ENCODE results near the gene SERPINE2.

GRCh38 chr2:223943561-223944008, 95.5 kb downstream of the SERPINE2 start:
- TF ChIP-seq, protein P1, sequence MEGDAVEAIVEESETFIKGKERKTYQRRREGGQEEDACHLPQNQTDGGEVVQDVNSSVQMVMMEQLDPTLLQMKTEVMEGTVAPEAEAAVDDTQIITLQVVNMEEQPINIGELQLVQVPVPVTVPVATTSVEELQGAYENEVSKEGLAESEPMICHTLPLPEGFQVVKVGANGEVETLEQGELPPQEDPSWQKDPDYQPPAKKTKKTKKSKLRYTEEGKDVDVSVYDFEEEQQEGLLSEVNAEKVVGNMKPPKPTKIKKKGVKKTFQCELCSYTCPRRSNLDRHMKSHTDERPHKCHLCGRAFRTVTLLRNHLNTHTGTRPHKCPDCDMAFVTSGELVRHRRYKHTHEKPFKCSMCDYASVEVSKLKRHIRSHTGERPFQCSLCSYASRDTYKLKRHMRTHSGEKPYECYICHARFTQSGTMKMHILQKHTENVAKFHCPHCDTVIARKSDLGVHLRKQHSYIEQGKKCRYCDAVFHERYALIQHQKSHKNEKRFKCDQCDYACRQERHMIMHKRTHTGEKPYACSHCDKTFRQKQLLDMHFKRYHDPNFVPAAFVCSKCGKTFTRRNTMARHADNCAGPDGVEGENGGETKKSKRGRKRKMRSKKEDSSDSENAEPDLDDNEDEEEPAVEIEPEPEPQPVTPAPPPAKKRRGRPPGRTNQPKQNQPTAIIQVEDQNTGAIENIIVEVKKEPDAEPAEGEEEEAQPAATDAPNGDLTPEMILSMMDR (IDR thresholded peaks at IDR 0.05; ENCODE audit: low read depth, low read length, poor library complexity, severe bottlenecking), result no peak
- no peak for TF ChIP-seq EZH2phosphoT487 (IDR thresholded peaks at IDR 0.05; ENCODE audit: borderline replicate concordance, low read length)
